Glomerular visceral epithelial cell (primary cell): ENCODE data around the gene UNC45B.
"Not testable (repeated sequence)": the region's sequence is repeated elsewhere in the genome, so short reads cannot be mapped to it uniquely, and the experiment has no call there.

Source experiments
- DNase-seq: peaks from one replicate; pipeline ENCODE4 v3.0.0-alpha.2; 2016; ENCODE audit errors: extremely low spot score

UNC45B gene

DNA sequence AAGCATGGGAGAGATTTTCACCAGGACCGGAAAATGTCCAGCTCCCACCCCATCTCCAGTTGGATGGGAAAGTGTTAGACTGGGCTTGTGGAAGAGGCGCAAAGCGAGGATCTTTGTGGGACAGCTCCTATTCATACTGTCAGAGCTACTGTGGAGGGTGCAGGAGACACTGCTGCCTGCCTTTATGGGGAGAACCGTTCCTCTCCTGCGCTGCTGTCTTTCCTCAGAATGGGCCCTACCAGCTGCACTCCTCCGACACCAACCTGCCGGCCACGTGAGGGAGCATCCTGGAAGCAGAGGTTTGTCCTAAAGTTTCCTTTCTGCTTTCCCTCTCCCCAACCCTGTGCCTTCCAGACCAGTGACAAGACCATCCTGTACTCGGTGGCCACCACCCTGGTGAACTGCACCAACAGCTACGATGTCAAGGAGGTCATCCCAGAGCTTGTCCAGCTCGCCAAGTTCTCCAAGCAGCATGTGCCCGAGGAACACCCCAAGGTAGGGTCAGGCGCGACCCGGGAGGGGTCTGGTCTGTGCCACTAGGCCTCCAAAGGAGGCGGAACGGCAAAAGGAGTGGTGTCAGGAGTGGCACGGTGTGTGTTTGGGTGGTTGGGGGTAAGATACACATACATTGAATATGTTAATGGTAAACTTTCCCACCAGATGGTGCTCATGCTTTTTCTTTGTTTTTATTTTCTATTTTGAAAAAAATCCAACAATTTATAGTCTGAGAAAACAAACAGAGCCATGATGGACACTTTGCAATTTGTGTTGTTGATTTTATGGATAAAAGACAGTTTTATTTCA is 23.6 kb downstream of the UNC45B start:
- no peak for DNase-seq

DNA sequence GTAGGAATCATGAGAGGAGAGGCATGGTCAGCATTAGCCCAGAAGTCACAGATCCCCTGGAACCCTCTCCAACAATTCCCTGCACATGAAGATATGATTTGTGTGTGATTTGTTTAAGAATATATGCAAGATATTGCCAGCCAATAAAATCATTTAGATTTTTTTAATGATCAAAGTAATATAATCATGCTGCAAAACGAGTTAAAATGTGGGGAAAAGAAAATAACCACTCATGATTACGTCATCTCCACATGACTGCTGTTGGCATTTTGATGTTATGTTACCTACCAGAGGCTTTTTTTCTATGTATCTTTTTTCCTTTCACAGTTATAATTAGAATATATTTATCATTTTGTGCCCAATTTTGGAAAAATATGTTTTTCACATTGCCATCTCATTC is 24.2 kb downstream of the UNC45B start:
- DNase-seq: no peak

DNA sequence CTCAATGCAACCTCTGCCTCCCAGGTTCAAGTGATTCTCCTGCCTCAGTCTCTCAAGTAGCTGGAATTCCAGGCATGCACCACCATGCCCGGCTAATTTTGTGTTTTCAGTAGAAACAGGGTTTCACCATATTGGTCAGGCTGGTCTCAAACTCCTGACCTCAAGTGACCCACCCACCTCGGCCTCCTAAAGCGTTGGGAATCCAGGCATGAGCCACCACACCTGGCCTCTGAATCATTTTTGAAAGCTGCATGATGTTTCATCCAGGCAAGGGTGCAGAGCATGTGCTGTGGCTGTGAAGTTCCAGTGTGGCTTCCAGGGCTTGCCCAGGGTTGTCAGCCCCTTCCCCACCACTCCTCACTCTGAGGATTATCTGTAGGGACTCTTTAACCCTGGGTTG is 24.7 kb downstream of the UNC45B start:
- not testable (repeated sequence) for DNase-seq

DNA sequence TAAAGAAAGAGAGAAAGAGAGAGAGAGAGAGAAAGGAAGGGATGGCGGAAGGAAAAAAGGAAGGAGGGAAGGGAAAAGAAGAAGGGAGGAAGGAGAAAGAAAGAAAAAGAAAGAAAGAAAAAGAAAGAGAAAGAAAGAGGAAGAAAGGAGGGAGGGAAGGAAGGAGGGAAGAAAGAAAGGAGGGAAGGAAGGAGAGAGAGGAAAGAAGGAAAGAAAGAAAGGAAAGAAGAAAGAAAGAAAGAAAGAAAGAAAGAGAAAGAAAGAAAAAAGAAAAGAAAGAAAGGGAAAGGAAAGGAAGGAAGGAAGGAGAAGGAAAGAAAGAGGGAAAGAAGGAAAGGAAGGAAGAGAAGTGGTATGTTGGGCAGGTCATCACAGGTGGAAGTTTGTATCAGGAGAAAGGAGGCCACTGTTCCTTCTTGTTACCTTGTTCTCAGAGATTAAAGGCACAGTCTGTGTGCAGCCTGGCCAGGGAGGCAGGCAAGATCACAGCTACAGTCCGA is 27.3 kb downstream of the UNC45B start:
- no peak for DNase-seq

DNA sequence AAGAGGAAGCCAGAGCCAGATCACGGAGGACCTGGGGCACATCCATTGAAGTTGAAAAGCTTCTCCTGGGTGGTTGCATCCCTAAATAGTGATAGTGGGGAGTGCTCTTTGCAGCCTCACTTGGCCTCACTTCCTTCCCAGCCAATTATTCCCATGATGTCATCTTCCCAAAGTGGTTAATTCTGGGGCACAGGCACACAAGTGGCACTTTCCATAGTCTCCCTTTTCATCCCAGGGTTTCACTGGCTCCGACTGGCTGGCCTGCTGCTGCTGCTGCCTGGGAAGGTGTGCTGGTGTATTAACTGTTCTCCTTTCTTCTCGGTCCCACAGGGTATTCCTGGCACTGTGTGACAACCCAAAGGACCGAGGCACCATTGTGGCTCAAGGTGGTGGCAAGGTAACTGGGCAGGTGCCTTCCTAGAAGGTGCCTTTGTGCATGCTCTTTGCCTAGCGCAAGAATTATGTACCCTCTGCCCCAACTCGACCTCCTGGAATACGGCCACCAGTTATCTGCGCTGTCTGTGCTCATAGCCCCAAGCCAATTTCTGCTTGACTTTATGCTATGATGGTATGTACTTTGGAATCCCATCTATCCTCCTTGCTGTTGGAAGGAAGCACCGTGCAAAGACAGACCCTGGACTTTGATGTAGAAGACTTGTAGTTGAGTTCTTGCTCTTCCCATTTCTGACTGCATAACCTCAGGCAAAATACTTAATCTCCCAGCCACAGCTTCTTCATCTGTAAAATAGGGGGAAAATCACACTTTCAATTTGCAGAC is 28.2 kb downstream of the UNC45B start:
- DNase-seq: no peak

DNA sequence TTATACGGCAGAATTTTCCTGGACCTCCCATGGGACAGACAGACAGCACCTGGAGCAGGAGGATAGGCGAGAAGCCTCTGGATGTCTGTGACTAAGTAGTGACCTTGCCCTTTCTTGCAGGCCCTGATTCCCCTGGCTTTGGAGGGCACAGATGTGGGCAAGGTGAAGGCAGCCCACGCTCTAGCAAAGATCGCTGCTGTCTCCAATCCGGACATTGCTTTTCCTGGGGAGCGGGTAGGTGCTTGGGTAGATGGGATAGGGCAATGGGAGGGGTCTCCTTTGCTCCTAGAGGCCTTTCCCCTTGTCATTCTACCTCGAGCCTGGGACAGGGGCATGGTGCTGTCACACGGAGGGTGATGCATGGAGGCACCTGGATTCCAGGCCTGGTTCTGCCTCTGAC is 29.3 kb downstream of the UNC45B start:
- no peak for DNase-seq

DNA sequence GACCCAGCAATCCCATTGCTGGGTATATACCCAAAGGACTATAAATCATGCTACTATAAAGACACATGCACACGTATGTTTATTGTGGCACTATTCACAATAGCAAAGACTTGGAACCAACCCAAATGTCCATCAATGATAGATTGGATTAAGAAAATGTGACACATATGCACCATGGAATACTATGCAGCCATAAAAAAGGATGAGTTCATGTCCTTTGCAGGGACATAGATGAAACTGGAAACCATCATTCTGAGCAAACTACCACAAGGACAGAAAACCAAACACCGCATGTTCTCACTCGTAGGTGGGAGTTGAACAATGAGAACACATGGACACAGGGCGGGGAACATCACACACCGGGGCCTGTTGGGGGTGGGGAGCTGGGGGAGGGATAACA is 31.8 kb downstream of the UNC45B start:
- DNase-seq: not testable (repeated sequence)

DNA sequence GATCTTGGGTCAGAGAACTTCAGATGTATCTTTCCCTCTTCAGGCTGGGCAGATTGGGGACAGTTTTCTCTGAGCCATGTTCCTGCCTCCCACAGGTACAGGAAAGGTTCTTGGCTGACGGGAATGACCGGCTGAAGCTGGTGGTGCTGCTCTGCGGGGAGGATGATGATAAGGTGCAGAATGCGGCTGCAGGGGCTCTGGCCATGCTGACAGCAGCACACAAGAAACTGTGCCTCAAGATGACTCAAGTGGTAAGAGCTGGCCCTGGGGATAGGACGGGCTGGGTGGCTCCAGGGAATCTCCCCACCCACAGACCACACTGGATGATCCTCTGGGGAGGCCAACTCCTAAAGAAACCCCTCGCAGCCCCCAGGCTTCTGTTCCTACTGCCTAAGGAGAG is 35.7 kb downstream of the UNC45B start:
- no peak for DNase-seq

DNA sequence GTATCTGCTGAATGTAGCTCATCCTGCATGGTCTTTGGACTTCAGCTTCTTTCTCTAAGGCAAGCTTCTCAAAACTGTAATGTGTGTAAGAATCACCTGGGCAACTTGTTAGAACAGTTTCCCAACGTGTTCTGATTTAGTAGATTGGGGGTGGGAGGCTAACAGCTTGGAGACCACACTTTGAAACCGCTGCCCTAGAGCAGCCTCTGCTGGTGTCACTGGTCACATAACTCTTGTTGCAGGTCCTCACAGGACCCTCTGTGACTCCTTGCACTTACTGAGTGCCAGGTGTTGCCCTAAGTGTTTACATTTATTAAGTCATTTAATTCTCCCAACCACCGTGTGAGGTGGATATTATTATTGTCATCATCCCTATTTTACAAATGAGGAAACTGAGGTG is 36.7 kb downstream of the UNC45B start:
- no peak for DNase-seq

DNA sequence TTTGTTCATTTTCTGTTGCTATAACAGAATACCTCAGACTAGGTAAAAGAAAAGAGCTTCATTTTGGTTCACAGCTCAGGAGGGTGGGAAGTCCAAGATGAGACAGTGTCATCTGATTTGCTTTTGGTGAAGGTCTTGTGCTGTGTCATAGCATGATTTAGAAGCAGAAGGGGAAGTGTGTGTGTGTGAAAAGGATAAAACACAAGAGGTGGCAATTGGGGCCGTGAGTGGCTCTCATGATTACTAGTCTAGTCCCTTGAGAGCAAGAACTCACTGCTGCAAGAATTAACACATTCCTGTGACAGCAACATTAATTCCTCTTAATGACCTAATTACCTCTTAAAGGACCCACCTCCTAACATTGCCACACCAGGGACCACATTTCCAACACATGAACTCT is 38.2 kb downstream of the UNC45B start:
- no peak for DNase-seq

DNA sequence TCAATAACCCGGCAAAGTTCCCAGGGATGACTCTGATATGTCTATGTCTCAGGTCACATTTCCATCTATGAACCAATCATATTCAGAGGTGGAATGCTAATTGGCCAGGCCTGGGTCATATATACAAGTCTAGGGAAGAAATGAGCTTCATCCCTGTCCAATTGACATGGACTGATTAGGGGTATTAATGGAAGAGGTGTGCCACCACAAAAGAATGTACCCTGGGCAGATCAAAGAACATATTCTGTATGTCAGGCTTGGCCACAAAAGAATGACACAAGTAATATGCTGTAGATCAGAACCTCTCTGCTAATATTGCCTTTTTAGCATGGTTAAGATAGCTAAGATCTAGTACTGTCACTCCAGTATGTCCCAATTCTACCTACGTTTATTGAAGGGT is 39.9 kb downstream of the UNC45B start:
- no peak for DNase-seq

DNA sequence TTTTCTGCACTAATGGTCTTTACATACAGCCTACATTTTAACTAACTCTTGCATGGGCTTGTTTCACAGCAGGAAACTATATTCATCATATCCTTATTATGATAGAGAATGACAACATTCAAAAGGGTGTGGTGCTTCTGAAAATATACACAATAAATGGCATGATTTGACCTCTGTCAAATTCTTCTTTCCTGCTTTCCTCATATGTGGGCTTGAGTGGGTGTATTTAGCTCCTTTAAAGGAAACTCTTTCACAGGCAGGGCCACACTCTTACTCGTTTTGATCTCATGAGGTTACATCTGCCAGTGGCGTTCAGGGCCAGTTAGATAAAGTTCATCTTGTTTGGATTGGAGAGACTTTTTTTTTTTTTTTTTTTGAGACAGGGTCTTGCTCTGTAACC is 40.5 kb downstream of the UNC45B start:
- DNase-seq: no peak

DNA sequence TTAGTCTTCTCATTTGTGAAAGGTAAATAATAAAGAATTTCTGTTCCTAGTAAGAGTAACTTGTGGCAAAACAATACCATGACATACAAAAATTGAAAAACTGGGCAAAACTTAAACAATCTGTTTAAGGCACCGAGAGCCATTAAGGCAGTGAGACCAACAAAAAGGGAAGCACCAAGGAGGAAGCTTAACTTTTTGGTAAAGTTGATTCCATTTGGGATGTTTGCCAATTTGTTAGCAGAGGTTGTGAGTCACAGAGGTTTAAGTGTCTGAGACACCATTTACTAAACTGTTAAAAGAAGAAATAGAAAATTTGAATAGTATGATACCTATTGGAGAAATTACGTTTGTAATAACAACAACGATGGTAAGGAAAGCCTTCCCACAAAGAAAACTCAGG is 41.7 kb downstream of the UNC45B start:
- DNase-seq: no peak

DNA sequence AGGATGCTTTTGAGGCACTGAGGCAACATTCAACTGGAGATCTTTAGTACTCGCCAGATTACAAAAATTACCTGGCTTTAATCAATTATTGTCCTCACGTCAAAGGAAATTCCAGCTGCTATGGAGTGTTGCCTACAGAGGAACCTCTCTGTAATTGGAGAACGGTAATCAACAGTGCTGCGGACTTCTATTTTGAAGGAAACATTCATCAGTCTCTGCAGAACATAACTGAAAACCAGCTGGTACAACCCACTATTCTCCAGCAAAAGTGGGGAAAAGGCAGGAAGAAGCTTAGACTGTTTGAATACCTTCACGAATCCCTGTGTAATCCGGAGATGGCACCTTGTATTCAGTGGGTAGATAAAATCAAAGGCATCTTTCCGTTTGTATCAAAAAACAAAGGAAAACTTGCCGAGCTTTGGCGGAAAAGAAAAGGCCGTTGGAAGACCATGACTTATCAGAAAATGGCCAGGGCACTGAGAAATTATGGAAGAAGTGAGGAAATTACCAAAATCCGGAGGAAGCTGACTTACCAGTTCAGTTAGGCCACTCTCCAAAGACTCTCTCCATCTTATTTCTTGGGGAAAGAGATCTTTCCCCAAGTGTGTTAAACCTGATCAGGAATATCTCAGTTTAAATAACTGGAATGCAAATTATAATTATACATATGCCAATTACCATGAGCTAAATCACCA is 43.5 kb downstream of the UNC45B start:
- DNase-seq: no peak

DNA sequence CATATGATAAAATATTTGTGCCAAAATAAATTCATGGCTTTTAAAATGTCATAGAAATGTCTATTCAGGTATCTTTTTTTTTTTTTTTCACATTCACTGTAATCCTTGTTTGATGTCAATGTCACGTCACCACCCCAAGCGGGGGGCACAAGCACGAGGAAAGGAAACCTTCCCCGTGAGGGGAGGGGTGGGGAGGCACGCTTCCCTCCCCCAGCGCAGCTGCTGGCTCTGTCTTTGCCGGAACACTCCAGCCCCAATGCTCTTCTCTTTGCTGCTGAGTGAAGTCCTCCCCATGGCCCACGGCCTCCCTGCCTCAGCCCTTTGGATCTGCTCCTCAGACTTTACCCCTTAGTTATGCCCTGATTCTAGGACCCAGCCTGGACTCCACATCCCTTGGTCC is 45.1 kb downstream of the UNC45B start:
- DNase-seq: no peak

DNA sequence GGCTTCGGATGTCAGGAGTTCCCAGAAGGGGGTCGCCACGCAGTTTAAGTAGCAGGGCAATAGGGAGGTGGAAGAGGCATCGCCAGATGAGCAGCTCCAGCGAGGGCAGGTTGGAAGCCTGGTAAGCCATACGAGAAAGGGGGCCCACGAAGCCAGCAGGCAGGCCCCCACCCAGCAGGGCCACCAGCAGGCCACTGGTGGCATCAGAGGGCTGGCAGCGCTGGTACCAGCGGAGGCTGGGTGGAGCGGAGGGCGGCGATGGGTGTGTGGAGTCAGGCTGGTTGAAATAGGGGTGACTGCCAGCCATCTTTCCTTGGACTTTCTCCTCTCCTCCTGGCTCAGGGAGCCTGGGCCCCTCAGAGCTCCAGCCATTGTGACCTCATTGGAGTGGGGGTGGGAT is 46.4 kb downstream of the UNC45B start, which contains the start of gene SLC35G3:
SLC35G3 (minus strand) TSS at position 393 of the 400 bp plus-strand sequence; CDS start at position 307, 86 bp downstream.
- not testable (repeated sequence) for DNase-seq

DNA sequence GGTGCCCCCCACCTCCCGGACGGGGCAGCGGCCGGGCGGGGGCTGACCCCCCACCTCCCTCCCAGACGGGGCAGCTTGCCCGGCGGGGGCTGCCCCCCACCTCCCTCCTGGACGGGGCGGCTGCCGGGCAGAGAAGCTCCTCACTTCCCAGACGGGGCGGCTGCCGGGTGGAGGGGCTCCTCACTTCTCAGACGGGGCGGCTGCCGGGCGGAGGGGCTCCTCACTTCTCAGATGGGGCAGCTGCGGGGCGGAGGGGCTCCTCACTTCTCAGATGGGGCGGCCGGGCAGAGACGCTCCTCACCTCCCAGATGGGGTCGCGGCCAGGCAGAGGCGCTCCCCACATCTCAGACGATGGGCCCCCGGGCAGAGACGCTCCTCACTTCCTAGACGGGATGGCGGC is 47.4 kb downstream of the UNC45B start:
- DNase-seq: not testable (repeated sequence)

DNA sequence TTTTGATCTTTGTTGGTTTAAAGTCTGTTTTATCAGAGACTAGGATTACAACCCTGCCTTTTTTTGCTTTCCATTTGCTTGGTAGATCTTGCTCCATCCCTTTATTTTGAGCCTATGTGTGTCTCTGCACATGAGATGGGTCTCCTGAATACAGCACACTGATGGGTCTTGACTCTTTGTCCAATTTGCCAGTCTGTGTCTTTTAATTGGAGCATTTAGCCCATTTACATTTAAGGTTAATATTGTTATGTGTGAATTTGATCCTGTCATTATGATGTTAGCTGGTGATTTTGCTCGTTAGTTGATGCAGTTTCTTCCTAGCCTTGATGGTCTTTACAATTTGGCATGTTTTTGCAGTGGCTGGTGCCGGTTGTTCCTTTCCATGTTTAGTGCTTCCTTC is 55.0 kb downstream of the UNC45B start:
- DNase-seq: not testable (repeated sequence)

DNA sequence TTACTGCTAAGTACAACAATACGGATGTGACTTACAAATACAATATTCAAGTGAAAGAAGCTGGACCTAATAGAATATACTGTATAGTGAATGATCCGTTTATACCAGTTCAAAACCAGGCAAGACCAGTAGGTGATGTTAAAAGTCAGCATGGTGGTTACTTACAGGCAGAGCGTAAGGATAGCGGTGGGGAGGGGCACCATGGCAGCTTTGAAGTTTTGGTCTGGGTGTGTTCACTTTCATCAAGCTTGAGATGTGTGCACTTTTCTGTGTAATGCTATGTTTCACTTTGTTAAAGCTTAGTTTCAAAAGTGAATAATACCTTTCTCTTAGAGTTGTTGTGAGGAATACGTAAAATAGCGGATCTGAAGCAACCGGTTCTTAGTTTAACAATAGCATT is 63.1 kb downstream of the UNC45B start:
- no peak for DNase-seq

DNA sequence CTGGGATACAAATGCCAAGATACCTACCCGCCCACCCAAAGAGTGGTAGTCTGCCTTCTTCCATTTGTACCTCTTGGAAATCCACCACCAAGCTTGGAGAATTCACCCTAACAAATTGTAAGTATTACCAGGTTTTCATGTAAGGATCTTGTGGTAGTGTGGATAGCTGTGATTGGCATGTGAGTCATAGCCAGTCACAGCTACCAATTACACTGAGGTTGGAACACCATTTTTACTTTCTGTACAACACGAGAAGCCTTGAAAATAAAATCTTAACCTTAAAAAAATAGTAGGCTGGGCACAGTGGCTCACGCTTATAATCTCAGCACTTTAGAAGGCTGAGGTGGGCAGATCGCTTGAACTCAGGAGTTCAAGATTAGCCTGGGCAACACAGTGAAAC is 65.1 kb downstream of the UNC45B start:
- no peak for DNase-seq

DNA sequence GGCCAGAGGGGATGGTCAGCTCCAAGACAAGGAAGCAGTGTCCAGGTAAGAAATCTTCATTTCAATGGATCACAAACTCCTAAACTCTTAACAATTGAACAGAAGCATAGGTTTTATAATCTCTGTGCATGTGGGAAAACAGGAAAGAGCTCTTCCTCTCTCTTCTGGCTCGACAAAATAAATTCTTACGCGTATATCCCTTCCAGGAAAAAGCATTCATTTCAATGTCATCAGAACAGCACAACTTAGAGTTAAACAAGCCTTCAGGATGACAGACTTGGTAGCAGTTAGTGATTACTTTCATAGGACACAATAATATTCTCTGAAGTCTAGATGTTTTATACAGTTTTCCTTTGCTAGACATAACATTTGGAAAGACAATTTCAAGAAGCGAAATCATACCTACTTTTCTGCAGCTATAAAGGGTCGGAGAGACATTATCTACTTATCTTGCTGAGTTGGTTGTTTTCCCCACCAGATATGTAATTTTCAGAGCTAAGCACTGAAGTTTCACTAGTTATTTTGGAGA is 65.9 kb downstream of the UNC45B start:
- DNase-seq: no peak

DNA sequence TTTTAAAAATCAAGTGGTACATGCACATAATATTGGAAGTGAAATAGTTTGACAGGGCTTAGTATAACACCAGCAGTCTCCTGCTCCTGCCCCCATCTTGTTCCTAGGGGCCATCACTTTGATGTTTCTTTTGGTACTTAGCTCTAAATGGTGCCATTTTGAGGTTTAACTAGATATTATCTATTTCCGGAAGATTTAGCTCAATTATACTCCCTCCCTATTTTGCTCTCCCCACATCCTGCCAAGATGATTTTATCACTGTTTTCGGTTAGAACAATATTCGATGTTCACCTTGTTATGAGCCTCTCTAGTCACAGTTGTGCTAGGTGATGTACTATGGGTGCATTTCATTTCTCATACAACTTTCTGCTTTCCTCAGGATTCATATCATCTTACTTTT is 66.6 kb downstream of the UNC45B start:
- no peak for DNase-seq
